NCI-H1930 (cell line): ENCODE measurements around the gene PCSK1N.

ENCODE experiments used
- DNase-seq, 2 experiments: peaks; one replicate each; lab custom pipeline; 2025; lab: John Stamatoyannopoulos, UW

The PCSK1N gene

GRCh38 chrX:48789366-48790220 lies 45.8 kb downstream of the PCSK1N start:
- no peak for DNase-seq

GRCh38 chrX:48787505-48788443 lies 47.6 kb downstream of the PCSK1N start:
- no peak for DNase-seq

GRCh38 chrX:48786825-48787504 lies 48.4 kb downstream of the PCSK1N start:
- DNase-seq = no peak

GRCh38 chrX:48786341-48786800 lies 49.0 kb downstream of the PCSK1N start, which contains the start of gene GATA1:
GATA1 (plus strand) TSS chrX:48786590; CDS start chrX:48791110, 4,520 bp downstream.
- no peak for DNase-seq

- DNase-seq = no peak
These were observed 49.7 kb downstream of the PCSK1N start for GRCh38 chrX:48785540-48786214.

- no peak for DNase-seq
These were observed 50.2 kb downstream of the PCSK1N start for GRCh38 chrX:48785186-48785539.

- no peak for DNase-seq
These were observed 50.7 kb downstream of the PCSK1N start for GRCh38 chrX:48784726-48785125.

GRCh38 chrX:48782795-48783194 lies 52.6 kb downstream of the PCSK1N start:
- DNase-seq = no peak

GRCh38 chrX:48782216-48782615 lies 53.2 kb downstream of the PCSK1N start:
- DNase-seq = no peak

- DNase-seq = no peak
These were observed 53.7 kb downstream of the PCSK1N start for GRCh38 chrX:48781705-48782104.
